NCI-H524 (cell line): ENCODE data around the gene GAA.
A peak's percentile ranks its signal among the peaks of the same experiment; 100 is the strongest.

Experiments
- DNase-seq, 2 experiments: peaks; one replicate each; lab custom pipeline; 2025; lab: John Stamatoyannopoulos, UW

The GAA gene

GRCh38 chr17:80104321-80104955 lies 3.1 kb downstream of the GAA start:
- DNase-seq, result peak in 1 of 2 experiments; percentile 52

- no peak for DNase-seq
These were observed 3.6 kb downstream of the GAA start for GRCh38 chr17:80104956-80105375.

DNA sequence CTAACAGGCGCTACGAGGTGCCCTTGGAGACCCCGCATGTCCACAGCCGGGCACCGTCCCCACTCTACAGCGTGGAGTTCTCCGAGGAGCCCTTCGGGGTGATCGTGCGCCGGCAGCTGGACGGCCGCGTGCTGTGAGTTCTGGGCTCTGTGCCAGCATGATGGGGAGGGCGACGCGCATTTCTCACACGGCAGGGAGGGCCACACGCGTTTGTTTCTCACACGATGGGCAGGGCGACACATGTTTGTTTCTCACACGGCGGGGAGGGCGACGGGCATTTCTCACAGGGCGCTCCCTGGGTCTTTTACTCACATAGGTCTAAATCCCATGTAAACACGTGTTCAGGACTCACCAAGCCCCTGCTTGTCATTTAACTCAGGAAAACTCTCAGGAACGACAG lies 4.4 kb downstream of the GAA start:
- DNase-seq, result no peak

GRCh38 chr17:80106176-80106575 lies 4.8 kb downstream of the GAA start:
- DNase-seq, result no peak

DNA sequence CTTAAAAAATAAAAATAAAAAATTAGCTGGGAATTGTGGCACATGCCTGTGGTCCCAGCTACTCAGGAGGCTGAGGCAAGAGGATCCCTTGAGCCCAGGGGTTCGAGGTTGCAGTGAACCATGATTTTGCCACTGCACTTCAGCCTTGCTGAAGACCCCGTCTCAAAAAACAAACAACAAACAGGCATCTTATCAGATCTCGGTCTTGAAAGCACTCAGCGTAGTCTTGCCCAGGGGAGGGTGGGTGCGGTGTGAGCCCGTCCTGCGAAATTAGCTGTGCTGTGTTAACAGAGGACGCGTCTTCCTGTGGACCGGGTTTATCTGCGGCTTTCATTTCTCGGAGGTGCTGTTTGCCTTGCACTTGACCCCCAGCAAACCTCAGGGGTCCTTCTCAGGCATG lies 5.4 kb downstream of the GAA start:
- no peak for DNase-seq

- no peak for DNase-seq
These were observed 6.0 kb downstream of the GAA start for GRCh38 chr17:80107231-80108021.

DNA sequence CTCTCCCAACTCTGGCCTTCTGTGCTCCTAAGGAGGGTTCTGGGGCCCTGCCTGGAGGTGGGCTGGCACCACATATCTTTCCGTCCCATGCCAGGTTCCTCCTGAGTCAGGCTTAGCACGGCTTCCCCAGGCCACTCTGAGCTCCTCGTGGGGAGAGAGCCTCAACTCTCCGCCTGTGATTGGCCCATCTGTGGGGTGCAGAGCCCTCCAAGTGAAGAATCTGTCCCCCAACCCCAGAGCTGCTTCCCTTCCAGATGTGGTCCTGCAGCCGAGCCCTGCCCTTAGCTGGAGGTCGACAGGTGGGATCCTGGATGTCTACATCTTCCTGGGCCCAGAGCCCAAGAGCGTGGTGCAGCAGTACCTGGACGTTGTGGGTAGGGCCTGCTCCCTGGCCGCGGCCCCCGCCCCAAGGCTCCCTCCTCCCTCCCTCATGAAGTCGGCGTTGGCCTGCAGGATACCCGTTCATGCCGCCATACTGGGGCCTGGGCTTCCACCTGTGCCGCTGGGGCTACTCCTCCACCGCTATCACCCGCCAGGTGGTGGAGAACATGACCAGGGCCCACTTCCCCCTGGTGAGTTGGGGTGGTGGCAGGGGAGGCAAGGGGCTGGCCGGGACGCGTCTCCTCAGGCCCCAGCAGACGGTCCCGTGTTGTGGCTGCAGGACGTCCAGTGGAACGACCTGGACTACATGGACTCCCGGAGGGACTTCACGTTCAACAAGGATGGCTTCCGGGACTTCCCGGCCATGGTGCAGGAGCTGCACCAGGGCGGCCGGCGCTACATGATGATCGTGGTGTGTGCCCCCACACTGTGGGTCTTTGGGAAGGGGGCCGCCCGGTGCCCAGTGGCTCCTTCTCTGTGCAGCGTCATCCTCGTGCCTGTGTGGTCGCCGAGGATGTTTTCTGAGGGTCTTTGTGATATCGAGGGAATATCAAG lies 6.9 kb downstream of the GAA start:
- DNase-seq, result no peak

DNA sequence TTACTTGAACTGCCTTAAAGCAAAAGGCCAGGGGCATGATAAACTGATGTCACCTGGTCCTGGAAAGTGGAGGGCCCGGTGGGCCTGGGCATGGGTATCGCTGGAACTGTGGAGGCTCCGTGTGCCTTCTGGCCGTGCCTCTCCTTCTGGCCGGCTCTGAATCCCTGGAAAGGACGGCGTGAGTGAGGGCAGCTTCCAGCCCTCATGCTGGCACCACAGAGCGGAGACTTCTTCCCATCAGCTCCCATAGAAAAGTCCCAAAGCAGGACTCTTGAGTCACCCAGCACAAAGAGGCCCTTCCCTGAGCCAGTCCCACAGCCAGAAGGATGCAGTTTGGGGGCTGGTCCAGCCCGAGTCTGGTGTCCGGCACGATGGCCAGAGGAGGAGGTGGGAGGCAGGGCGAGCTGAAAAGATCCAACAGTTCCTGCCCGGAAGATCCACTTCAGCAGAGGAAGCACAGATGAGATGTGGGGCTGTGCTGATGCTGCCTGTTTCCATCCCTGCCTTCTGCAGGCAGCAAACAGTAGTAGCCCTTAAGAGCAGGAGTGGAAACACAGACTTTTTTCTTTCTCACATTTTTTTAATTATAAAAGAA lies 7.8 kb downstream of the GAA start:
- DNase-seq, result no peak

DNA sequence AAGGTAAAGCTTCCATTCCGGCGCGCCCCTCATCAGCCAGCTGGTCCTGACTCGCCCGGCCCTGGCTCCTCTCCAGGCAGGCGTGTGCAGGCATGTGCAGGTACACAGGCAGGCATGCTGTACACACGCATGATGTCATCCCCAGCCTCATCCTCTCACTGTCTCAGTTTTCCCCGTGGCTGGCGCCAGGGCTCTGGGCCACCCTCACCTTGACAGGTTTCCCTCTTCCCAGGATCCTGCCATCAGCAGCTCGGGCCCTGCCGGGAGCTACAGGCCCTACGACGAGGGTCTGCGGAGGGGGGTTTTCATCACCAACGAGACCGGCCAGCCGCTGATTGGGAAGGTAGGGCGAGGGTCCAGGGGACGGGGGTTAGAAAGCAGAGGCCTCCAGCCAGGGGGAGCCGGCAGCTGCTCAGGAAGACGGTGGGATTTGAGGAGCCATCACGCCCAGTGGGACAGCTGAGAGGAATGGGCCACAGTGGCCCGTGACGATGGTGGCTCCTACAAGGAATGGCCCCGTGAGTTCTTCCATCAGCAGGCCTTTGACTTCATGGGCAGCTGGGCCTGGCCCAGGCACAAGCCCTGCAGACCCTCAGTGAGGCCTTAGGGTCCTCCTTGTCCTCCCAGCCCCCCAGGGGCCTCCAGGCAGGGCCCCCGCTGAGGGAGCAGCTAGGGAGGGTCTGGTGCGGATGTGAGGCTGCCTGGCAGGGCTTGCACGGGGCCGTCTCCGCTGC lies 8.5 kb downstream of the GAA start:
- DNase-seq, result no peak

DNA sequence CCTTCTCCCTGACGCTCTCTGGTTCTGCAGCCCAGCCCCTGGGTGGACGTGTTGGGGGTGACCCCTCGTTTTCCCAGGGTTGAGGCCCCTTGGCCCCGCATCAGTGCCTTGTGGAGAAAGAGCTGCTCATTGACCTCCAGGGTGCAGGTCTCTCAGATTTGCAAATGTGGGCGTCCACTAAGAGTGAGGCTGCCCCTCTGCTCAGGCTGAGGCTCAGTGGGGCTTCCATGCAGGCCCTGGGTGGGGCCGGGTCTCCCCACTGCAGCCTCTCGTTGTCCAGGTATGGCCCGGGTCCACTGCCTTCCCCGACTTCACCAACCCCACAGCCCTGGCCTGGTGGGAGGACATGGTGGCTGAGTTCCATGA lies 9.0 kb downstream of the GAA start:
- DNase-seq, result no peak

GRCh38 chr17:80110927-80111701 lies 9.7 kb downstream of the GAA start:
- no peak for DNase-seq

GRCh38 chr17:80111702-80112470 lies 10.5 kb downstream of the GAA start:
- DNase-seq, result no peak

DNA sequence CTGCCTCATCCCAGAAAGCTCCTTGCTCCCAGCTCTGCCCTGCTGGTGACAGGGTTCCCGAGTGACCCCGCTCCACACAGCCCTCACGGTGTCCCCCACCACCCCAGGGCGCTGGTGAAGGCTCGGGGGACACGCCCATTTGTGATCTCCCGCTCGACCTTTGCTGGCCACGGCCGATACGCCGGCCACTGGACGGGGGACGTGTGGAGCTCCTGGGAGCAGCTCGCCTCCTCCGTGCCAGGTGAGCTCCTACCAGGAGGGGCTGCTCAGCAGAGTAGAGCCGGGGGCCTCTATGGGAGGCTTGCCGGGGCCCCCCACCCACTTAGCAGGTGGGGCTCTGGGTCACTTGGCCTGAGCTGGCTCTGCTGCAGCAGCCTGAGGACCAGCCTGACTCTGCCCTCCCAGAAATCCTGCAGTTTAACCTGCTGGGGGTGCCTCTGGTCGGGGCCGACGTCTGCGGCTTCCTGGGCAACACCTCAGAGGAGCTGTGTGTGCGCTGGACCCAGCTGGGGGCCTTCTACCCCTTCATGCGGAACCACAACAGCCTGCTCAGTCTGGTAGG lies 11.2 kb downstream of the GAA start:
- DNase-seq, result no peak

DNA sequence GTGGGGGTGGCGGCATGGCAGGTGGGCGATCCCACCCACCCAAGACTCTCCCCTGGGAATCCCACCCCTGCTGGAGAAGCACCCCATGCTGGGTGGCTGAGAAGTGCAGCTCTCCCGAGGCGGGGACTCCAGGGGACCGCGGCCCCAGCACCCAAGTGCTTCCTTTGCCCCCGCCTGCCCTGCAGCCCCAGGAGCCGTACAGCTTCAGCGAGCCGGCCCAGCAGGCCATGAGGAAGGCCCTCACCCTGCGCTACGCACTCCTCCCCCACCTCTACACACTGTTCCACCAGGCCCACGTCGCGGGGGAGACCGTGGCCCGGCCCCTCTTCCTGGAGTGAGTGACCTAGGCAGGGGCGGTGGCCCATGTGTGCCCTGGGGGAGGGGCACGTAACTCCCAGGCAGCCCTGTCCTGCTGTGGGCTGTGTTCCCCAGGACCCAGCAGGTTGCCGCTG lies 11.7 kb downstream of the GAA start:
- no peak for DNase-seq

DNA sequence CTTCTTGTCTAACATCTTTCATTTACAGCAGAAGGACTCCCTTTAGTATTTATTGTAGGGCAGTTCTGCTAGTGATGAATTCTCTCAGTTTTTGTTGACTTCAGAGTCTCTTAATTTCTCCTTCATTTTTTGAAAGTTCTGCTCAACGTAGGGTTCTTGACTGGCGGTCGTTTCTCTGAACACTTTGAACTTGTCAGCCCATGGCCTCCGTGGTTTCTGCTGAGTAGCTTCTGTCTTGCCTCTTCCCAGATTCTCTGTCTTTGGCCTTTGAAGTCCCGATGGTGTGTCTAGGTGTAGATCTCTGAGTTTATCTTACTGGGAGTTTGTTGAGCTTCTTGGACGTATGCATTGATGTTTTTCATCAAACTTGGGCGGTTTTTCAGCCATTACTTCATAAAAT lies 13.4 kb downstream of the GAA start:
- DNase-seq, result no peak

GRCh38 chr17:80115159-80115558 lies 13.8 kb downstream of the GAA start:
- DNase-seq, result no peak

GRCh38 chr17:80116276-80116920 lies 15.0 kb downstream of the GAA start:
- no peak for DNase-seq

DNA sequence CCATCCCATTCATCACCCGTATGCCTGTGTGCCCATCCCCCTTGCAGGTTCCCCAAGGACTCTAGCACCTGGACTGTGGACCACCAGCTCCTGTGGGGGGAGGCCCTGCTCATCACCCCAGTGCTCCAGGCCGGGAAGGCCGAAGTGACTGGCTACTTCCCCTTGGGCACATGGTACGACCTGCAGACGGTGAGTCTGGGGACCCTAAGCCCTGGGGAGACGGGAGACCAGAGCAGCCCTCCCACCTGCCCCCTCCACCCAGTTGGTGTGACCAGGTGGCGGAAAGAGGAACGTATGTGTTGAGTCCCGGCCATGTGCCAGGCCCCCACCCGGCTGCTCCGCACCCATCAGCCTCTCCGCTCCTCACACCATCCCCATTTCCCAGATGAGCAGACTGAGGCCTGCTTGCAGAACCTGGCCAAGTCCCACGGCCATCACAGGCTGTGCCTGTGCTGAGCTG lies 15.6 kb downstream of the GAA start:
- DNase-seq, result no peak
